ENCODE data around the gene JPT2.

GRCh38 chr16:1688807-1689560, 10.9 kb downstream of the JPT2 start:
- TF ChIP-seq CTCF (IDR thresholded peaks at IDR 0.05) = no peak
- peak; percentile 79 for TF ChIP-seq POLR2AphosphoS5 (IDR thresholded peaks at IDR 0.05)
- peak; percentile 14 for TF ChIP-seq POLR2A (IDR thresholded peaks at IDR 0.05)

All from prostate gland (tissue), 2 donors.